Esophagus muscularis mucosa (tissue), 3 donors: Measurements from ENCODE around the gene MTMR2.

ENCODE experiments used
- POLR2AphosphoS5 ChIP-seq, 2 donors: sonication (generic); formaldehyde crosslinking; IDR thresholded peaks; one replicate each; pipeline ENCODE4 v1.6.1; 2017; ENCODE audit warnings: antibody characterized with exemption in 2 of 2
- TF ChIP-seq, protein P1 (sequence below), 3 experiments: fragments of 200-600 bp in 2 of 3; fragments of 450-650 bp in 1 of 3; sonication (generic) in 2 of 3; IDR thresholded peaks; one replicate each; pipeline ENCODE4 v1.5.1; 2017 to 2019; ENCODE audit warnings: antibody characterized with exemption in 3 of 3, mild to moderate bottlenecking in 2 of 3, moderate library complexity in 1 of 3

DNA sequence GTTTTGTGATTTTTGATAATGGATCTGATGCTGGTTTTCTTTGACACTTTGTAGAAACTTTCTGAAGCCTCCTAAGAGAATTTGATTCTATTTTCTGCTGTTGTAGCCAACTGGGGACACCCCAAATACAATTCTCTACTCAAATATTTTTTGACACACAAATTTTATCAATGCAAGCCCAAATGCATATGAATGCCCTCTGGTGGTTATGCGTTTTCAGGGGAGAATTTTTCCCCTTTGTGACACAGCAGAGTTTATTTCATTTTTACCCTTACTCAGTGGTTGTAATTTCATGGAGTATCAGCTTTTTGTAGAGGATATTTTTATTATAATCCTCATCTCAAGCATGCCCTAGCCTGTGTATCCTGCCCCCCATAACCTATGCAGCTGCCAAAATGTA, 44.7 kb upstream of the MTMR2 start:
- TF ChIP-seq POLR2AphosphoS5 (IDR thresholded peaks at IDR 0.05), result no peak
- TF ChIP-seq, protein P1, sequence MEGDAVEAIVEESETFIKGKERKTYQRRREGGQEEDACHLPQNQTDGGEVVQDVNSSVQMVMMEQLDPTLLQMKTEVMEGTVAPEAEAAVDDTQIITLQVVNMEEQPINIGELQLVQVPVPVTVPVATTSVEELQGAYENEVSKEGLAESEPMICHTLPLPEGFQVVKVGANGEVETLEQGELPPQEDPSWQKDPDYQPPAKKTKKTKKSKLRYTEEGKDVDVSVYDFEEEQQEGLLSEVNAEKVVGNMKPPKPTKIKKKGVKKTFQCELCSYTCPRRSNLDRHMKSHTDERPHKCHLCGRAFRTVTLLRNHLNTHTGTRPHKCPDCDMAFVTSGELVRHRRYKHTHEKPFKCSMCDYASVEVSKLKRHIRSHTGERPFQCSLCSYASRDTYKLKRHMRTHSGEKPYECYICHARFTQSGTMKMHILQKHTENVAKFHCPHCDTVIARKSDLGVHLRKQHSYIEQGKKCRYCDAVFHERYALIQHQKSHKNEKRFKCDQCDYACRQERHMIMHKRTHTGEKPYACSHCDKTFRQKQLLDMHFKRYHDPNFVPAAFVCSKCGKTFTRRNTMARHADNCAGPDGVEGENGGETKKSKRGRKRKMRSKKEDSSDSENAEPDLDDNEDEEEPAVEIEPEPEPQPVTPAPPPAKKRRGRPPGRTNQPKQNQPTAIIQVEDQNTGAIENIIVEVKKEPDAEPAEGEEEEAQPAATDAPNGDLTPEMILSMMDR (IDR thresholded peaks at IDR 0.05), result peak in 1 of 3 experiments; percentile 9
